ENCODE results near the gene LSAMP. TPM values are rescaled to one million over a fixed set of nuclear protein-coding genes. Genes with fewer than 3 reads are reported as not detected.

The LSAMP gene
- polyA plus RNA-seq, 1 experiment, result 2.7 TPM

- no peak for DNase-seq (ENCODE audit: low read depth)
- ChIA-PET CTCF (interaction anchor here (0.8 to 1.4 kb wide), 4 partner anchors 9 to 605 kb away, joined by 3 to 6 read pairs (median 3); no protein-coding TSS in a partner anchor), POLR2A (no interaction called here)
- TF ChIP-seq CTCF (IDR thresholded peaks at IDR 0.05; ENCODE audit: insufficient read depth, low read depth, low read length), result no peak
- H3K27me3 ChIP-seq (ENCODE audit: control insufficient read depth, insufficient read depth, low read length), result no peaks in the 10 kb centered on the region
- no peak overlapping the region for H3K4me3 ChIP-seq (ENCODE audit: low read depth, low read length)
- H3K36me3 ChIP-seq (ENCODE audit: control insufficient read depth, insufficient read depth, low read length), result no peaks in the 10 kb centered on the region
These were observed 622.7 kb downstream of the LSAMP start for GRCh38 chr3:115822579-115822978.

- Histone ChIP-seq H3K4me3 (ENCODE audit: low read depth, low read length) (no peak overlapping the region), H3K27me3 (ENCODE audit: control insufficient read depth, insufficient read depth, low read length) (no peaks in the 10 kb centered on the region), H3K36me3 (ENCODE audit: control insufficient read depth, insufficient read depth, low read length) (no peaks in the 10 kb centered on the region)
- peak; percentile 46 for DNase-seq (ENCODE audit: low read depth)
- CTCF ChIA-PET, result interaction anchor here (0.6 to 2.9 kb wide), 16 partner anchors 9 to 603 kb away, joined by 3 to 15 read pairs (median 4); no protein-coding TSS in a partner anchor
- TF ChIP-seq CTCF (IDR thresholded peaks at IDR 0.05; ENCODE audit: insufficient read depth, low read depth, low read length), result peak; percentile 90
- POLR2A ChIA-PET, result no interaction called here
These were observed 625.4 kb downstream of the LSAMP start for GRCh38 chr3:115819785-115820384.

- no peaks in the 10 kb centered on the region for H3K27me3 ChIP-seq (ENCODE audit: control insufficient read depth, insufficient read depth, low read length)
- TF ChIP-seq CTCF (IDR thresholded peaks at IDR 0.05; ENCODE audit: insufficient read depth, low read depth, low read length), result peak; percentile 81
- no peaks in the 10 kb centered on the region for H3K36me3 ChIP-seq (ENCODE audit: control insufficient read depth, insufficient read depth, low read length)
- ChIA-PET CTCF (interaction anchor here (0.5 to 1.4 kb wide), 16 partner anchors 9 to 1524 kb away, joined by 3 to 16 read pairs (median 4); partner anchors contain the start of gene GAP43), POLR2A (interaction anchor here (0.6 kb wide), 1 partner anchor 104 kb away, joined by 3 read pairs; no protein-coding TSS in a partner anchor)
- DNase-seq (ENCODE audit: low read depth), result no peak
- H3K4me3 ChIP-seq (ENCODE audit: low read depth, low read length), result no peak overlapping the region
These were observed 630.4 kb downstream of the LSAMP start for GRCh38 chr3:115814778-115815380.

DNA sequence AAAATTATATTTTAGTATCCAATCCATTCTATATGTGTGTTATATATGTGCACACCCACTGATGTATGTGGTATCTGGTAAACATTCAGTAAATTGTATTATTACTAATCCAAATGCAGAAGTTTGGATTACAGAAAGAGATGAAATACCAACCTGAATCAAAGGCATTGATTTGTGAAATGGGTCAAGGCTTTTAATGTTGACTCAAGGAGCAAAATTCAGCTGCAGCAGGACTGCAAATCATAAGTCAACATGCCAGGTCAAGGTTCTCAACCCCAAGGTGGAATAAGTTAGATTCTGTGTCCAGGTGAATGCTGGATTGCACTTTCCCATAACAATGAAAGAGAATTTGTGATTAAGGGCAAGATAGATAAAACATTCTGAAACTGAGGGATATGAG lies 631.3 kb downstream of the LSAMP start:
- ChIA-PET POLR2A (no interaction called here), CTCF (interaction anchor here (0.7 to 2.2 kb wide), 3 partner anchors 29 to 667 kb away, joined by 3 to 14 read pairs (median 4); partner anchors contain the start of gene ZBTB20)
- no peaks in the 10 kb centered on the region for H3K36me3 ChIP-seq (ENCODE audit: control insufficient read depth, insufficient read depth, low read length)
- DNase-seq (ENCODE audit: low read depth), result no peak
- H3K4me3 ChIP-seq (ENCODE audit: low read depth, low read length), result no peak overlapping the region
- no peaks in the 10 kb centered on the region for H3K27me3 ChIP-seq (ENCODE audit: control insufficient read depth, insufficient read depth, low read length)
- no peak for TF ChIP-seq CTCF (IDR thresholded peaks at IDR 0.05; ENCODE audit: insufficient read depth, low read depth, low read length)

DNA sequence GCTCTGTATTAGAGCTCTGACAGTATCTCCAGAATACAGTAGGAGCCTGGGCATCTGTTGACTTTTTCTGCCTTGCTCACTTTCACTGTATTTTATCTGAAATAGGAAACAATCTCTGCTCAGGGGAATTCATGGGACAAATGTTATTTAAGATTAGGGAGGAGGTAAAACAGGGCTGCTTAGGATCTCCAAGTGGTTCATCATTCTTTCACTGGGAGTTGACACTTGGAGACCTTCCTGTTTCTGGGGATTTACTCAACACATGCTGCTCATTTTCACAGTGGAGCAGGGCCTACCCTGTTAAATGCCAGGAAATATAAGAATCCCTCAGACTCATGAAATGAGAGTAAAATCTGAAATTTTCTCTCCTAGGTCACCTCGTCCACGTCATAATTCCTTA lies 636.5 kb downstream of the LSAMP start:
- Histone ChIP-seq H3K27me3 (ENCODE audit: control insufficient read depth, insufficient read depth, low read length) (no peaks in the 10 kb centered on the region), H3K36me3 (ENCODE audit: control insufficient read depth, insufficient read depth, low read length) (no peaks in the 10 kb centered on the region), H3K4me3 (ENCODE audit: low read depth, low read length) (no peak overlapping the region)
- no peak for DNase-seq (ENCODE audit: low read depth)
- CTCF ChIA-PET, result interaction anchor here (0.7 to 1.7 kb wide), 5 partner anchors 9 to 115 kb away, joined by 3 to 9 read pairs (median 5); no protein-coding TSS in a partner anchor
- POLR2A ChIA-PET, result interaction anchor here (1.0 kb wide), 1 partner anchor 25 kb away, joined by 3 read pairs; no protein-coding TSS in a partner anchor
- no peak for TF ChIP-seq CTCF (IDR thresholded peaks at IDR 0.05; ENCODE audit: insufficient read depth, low read depth, low read length)
